HG03469 (cell line): Measurements from ENCODE around the gene SEMA7A.
"Not testable (repeated sequence)": the region's sequence is repeated elsewhere in the genome, so short reads cannot be mapped to it uniquely, and the experiment has no call there.

Source experiments
- ATAC-seq: cut with Tn5 transposase; IDR thresholded peaks from one replicate; pipeline ENCODE4 v1.9.1; 2021; ENCODE audit warnings: mild to moderate bottlenecking, moderate library complexity, moderate number of reproducible peaks; ENCODE audit not compliant: unreplicated experiment

SEMA7A gene

DNA sequence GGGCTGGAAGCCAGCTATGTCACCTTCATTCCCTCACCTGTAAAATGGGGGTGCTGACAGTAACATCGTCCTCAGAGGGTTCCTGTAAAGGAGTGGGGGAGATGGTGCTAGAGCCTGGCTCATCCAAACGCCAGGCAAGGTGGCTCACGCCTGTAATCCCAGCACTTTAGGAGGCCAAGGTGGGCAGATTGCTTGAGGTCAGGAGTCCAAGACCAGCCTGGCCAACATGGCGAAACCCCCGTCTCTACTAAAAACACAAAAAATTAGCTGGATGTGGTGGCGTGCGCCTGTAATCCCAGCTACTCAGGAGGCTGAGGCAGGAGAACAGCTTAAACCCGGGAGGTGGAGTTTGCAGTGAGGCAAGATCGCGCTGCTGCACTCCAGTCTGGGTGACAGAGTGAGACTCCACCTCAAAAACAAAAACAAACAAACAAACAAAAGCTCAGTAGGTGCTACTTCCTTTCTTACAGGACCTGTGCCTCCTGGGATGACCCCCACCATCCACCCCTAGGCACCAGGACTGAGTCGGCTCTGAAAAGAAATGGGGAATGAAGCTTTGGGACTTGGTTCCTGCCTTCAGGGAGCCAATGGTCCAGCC lies 43.6 kb downstream of the SEMA7A start:
- not testable (repeated sequence) for ATAC-seq

DNA sequence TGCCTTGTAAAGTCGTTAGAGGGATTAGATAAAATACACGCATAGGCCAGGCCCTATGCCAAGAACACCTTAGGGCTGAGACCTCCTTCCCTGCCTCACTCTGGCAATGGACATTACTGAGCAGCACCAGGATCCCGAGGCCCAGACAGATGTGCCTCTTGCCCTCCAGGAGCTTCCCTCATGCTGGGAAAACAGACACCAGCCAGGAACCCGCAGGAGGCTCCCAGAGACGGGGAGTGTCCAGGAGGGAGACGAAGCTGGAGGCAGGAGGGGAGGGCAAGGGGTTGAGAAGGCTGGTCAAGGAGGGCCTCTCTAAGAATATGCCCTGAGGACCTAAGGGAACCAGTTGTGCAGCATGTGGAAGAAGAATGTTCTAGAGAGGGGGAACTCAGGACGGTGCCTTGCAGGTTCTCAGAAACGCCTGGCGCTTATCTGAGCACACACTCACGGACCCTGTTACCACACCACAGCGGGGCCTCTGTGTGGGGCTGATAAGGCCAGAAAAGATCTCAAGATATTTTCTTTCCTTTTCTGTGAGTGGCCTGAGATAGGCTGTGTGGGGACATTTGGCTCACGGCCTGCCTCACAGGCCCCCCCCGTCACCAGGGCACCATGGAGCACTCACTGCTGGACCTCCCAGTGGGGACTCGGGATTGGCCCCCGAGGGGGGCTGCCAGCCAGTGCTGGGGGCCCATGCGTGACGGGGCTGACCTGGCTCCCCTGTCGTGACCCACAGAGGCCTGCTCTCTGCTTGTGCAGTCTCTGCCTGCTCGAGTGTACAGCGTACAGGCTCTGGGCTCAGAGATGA lies 44.3 kb downstream of the SEMA7A start:
- no peak for ATAC-seq

DNA sequence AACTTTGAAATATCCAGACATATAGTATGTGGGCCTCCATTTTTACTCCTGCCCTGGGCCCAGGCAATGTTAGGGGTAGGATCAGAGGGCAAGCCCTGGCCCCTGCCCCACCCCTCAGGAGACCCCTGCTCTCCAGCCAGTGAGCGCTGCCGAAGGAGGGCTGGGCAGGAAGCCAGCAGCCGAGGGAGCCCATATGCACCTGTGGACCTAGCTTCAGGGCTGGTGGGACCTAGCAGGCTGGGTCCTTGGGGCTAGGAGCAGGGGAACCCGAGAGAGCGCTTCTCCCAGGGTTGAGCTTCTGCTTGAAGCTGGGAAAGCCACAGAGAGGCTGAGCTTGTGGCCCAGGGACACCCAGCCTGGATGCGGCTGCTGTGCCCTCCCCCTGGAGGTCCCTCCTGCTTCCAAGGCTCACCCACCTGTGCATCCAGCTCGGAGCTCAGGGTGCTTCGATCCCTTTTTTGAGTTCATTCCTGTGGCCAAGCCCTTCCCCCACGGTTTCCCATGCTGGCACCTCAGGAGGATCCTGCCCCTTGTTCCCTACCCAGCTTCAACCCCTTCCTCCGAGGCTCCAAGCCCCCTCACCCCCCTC lies 45.3 kb downstream of the SEMA7A start:
- no peak for ATAC-seq

DNA sequence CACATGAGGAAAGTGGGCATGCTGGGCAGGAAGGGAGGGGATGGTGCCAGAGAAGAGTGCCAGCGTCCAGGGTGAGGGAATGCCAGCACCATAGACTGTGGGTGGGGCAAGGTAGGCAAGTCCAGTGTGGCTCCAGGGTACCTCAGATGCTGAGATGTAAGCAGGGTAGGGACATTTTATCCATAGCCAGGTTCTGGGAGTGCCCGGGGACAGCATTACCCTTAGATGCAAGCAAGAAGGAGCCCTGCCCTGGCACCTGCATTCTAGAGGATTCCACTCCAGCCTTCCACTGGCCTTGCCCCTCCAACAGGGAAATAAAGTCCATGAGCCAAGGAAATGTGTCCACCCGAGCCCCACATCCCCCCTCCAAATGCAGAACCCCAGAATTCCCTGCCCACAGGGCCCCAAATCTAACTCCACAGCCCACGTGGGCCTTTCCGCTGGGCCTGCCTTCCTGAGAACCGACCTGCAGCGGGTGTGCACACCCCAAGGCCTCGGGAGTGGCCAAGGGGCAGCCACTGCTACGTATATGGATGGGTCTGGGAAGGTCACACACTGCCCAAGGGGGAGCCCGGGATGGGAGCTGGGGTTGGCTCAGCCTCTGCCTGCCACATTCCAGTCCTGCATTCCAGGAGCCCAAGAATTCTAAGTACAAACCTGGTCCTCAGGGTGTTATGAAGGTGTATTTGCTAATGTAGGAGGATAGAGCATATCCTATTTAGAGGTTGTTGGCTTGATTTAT lies 46.0 kb downstream of the SEMA7A start:
- ATAC-seq, result no peak

DNA sequence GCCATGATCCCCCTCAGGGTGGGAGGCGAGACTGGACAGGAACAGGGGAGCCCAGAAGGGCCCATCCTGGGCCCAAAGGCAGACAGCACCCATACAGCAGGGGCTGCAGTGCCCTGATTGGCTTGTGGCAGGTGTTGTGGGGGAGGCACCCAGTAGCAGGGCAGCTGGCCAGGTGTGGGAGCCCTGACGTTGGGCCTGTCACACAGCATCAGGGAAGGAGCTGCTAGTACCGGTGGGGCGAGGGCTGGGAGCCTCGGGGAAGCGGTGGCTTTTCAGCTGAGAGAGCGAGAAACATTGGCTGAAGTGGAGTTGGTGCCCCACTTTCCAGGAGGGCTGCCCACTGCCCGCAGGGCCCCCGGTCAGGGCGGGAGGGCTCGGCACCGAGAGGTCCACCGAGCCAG lies 46.6 kb downstream of the SEMA7A start:
- ATAC-seq, result no peak

DNA sequence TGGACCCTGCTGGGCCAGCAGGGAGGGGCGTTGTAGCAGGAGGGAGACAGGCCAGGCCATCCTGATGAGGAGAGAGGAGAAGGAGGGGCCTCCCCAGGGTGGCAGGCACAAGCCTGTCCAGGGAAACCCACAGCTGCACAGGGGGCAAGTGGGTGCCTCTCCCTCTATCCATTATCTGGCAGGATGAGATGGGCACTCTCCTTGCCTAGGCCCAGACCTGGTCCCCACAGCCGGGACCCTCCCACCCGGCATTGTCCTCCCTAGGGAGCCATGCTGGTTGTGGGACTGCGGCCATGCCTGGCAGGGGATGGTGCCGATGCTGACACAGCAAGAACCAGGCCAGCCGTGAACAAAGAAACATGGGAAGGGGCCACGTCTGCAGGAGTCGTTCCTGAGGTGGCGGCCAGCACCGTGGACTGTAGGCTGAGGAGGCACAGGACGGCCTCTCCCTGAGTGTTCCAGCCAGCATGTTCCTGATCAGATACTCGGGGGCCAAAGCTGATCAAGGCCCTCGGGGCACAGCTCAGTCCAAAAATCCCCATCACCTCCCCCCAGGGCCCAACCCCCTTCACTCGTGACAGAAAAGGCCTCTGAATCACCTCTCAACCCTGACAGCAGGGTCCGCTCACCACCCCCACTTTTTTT lies 47.1 kb downstream of the SEMA7A start:
- no peak for ATAC-seq

DNA sequence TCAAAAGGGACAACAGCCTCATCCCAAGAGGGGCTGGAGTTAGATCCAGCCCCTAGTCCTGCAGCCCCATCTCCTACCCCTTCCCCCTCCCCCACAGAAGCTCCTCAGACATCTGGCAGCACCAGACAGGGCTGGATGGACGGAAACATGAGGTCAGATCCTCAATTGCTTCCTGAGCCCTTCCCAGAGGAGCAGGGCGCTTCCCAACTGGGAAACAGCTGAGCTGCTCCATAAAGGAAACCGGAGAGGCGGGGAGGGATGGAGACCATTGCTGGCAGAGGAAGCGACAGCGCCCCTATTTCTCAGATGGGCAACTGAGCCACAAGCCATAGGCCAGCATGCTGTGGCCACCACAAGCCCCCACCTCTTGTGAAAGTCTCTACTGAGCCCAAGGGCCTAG lies 48.0 kb downstream of the SEMA7A start:
- ATAC-seq, result no peak

DNA sequence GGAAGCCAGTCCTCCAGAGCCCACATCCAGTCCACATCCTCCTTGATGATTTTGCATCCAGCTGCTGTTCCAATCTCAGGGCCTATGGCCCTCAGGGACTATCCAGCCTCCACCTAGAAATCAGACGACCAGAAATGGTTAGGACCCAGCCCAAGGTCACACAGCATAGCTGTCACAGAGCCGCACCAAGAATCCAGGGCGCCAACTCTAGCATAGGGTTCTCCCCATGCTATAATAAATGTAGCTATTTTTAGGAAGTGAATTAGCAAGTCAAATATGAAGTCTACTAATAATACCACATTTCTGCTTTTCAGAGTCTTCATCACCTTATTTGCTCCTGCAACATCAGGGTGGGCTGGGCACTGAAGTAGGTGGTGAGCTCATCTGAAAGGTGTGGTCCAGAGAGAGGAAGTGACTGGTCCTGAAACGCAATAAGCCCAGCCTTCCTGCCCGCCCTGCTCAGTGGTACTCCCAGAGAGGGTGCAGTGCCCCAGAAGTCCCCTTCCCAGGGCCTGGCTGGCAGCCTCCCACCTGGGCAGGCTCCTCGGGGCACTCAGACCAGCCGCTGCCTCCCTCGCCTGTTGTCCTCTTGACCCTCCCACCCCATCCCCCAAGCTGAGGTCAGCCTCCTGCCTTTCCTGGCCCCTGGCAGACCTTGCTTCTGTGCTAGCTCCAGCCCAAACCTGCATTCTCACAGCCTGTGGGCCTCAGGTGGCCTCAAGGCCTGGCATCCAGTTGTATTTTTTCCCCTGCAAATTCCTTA lies 48.7 kb downstream of the SEMA7A start:
- ATAC-seq, result peak; percentile 40

DNA sequence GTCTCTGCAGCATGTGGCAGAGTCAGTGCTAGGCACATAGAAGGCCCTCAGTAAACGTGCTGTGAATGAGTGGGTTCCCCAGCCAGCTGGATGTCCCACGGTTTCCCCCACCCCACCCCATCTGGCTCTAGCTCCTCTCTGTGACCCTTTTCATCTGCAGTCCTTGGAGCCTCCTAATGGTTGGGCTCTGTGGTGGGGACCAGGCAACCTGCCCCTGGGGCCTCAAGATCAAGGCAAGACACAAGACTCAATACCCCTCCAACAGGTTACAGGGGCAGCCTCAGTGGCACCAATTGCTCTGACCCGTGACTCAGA lies 49.2 kb downstream of the SEMA7A start:
- no peak for ATAC-seq

DNA sequence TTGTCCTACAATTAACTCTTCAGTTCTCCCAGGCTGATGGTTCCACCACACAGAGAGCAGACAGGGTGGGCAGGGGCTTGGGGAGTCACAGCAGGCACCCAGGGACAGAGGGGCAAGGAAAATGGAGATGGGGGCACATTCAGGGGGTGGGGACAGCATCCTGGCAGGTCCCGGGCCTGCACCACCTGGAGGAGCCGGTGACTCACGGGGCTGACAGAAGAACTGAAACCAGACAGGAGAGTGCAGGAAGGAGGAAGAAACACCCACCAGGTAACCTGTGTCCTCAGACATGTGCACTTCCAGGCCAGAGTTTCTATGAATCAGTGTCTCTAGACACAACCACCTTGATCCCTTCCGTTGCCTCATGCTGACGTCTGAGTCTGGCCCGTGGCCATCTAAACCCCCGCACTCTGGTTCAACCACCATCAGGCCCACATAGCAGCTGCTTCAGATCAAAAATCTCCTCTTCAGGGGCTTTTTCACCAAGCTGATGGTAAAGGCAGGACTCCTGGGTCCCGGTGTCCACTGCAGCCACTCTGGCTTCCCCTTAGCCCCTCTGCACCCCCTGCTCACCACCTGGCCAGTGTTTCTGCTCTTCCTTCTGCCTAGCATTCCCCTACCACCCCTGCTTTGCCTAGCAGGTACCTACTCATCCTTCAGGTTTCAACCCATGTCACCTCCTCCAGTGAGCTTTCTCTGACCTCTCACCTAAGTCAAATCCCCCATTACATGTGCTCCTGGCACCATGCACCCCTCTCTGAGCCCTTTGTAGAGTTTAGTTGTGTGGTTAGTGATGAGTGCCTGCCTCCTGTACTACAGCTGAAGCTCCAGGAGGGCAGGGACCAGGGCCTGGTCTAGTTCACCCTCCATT lies 49.8 kb downstream of the SEMA7A start:
- no peak for ATAC-seq

DNA sequence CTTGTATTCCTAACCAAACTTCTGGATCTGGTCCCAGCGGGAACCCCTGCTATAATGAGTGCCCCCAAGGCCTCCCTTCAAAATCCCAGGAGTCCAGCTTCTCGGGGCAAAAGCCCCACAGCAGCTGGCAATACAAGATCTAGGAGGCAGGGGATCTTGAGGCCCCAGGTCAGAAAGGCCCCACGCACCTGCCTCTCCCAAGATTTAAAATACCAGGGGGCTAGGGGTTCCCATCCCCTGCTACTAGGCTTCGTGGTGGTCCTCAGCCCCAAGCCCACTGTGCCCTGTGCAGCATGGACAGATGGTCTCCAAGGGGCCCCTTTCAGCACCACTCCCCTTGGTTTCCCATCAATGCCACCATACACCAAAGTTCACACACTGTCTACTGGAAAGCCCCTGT lies 50.5 kb downstream of the SEMA7A start:
- ATAC-seq, result no peak

DNA sequence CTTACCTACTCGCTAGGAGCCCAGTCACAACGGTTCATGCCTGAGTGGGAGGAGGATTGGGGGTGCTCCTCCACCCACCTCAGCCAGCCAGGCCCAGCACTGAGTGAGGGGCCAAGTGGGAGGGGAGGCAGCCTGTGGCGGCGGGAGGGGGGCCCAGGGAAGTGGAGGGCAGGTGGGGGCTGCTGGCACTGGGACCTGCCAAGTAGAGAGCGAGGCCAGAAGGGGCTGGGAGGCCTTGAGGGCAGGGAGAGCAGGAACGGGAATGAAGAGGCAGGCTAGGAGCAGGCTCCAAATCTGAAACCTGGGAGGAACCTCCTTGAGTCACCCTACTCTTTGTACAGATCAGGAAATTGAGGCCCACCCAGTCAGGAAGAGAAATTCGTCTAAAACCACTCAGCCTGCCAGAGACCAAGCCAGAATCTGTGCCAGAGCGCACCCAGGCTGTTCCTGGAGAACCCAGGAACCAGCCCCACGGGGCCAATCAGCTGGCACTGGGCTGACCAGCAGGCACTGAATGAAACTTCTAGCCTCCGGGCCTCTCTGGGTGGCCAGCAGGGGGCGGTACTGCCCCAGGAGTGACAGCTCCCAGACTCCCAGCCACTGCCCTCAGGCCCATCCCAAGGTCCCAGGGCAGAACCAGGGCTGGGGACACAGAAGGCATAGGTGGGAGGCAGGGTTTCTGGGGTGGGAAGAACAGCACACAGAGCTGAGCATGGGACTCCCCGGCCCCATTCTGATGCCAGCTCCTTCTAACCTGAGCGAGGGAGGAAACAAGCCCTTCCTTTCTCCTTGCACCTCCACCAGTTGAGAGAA lies 51.5 kb downstream of the SEMA7A start:
- ATAC-seq, result no peak

DNA sequence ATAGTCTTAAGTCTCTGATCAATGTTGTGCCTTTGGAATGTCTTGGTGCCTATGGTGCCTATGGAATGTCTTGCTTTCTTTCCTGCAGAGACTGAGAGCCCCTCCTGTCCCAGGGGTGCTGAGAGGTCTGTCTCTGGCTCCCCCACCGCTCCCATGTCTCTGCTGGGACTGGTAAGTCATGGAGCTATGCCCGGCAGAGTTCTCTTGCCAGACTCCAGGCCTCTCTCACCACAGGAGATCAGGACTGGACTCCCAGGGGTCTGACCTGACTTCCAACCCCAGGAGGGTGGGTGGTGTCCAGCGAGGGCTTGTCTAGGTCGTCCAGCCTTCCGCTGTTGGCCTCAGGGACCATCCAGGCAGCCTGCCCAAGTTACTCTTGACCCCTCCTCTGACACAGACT lies 52.3 kb downstream of the SEMA7A start:
- no peak for ATAC-seq

DNA sequence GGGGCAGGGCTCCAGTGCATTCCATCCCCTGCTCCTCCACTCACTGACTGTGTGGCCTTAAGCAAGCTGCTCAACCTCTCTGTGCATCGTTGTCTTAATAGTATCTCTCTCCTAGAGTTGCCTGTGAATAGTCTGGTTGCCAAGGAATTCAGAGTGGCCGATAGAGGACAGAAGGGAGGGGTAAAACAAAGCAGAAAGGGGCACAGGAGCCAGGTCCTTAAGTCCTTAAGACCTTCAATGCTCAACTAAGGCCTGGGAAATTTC lies 52.6 kb downstream of the SEMA7A start:
- no peak for ATAC-seq

DNA sequence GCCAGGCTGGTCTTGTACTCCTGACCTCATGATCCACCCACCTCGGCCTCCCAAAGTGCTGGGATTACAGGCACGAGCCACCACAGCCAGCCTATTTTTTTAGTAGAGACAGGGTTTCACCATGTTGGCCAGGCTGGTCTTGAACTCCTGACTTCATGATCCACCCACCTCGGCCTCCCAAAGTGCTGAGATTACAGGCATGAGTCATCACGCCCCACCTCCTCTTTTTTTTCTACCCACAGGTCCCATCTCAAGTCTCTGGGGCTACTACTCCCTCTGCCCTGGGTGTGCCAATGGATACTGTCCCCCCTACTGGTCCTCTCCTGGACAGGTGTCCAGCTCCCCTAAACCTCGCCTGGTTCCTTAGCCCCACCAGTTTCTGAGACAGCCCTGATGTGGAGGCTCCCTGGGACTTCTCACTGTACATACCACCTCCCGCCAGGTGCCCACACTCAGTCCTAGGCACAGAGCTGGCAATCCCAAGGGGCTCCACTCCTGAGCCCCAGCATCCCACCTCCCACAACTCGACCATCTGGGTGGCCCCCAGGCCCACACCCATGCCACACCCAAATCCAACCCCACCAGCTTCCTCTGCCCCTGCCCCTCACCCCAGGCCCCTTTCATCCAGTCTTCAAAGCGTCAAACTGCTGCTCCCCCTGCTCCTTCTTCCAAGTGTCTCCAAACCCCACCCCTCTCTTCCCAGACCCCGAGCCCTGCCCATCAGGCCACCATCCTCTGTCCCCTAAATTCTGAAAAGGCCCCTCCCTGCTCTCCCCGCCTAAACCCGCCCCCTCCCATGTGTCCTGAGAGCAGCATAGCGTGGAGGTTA lies 53.2 kb downstream of the SEMA7A start:
- no peak for ATAC-seq

DNA sequence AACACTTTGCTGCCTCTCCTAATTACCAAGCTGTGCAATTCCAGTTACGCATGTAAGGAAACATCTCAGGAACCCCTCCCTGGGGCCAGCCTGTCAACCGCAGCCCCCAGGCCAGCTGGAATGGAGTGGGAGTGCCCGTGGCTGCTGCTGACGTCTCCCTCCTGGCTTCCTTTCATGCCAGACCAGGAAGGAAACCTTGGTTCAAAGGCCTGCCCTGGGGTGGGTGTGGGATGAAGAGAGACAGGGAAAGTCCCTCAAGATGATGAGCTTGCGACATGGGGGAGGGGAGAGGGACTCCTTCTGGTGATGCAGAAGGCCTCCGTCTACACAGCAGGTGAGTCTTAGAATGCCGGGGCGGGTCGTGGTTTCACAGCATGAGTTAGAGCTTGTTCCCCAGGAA lies 54.9 kb downstream of the SEMA7A start:
- ATAC-seq, result no peak

DNA sequence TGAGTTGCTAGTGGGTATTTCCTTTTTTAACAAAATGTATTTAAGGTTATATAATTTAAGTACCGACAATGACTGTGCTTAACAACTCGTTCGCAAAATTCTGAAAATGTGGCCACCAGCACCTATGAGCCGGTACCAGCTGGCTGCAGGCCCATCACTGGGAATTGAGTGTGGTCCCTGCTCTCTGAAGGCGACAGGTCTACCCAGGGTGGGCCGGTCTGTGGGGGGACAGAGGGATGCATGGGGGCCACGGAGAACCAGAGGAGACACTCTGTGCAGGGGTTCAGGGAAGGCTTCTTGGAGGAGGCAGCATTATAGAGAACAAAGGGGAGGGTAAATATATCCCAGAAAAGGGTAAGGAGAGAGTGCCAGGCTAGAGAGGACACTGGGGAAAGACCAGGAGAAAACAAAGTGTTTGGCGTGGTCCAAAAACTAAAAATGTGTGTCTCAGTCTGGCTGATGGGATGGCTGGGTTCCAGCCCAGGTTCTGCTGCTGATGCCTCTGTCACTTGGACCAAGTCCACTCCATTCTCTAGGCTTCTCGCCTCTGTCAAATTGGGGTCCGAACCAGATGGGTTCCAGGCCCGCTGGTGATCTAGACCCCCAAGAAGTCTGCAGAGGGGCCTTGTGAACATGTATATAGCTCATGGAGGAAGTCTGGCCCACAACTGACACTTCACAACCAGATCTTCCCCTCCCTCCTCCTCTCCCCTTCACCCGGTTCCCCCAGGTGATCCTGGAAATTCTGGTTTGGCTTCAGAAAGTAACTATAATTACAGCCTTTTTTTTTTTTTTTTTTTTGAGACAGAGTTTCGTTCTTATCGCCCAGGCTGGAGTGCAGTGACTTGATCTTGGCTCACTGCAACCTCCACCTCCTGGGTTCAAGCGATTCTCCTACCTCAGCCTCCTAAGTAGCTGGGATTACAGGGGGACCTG lies 55.7 kb downstream of the SEMA7A start:
- ATAC-seq, result no peak
